Immature natural killer cell (primary cell): ENCODE data around the gene PXT1. TPM values are rescaled to one million over a fixed set of nuclear protein-coding genes. Genes with fewer than 3 reads are reported as not detected.

Experiments
- DNase-seq, 3 donors: peaks; one replicate each; pipeline ENCODE4 v3.0.0; 2022; ENCODE audit warnings: mixed read lengths in 1 of 3
- H3K27ac Mint-ChIP-seq, 6 donors: one replicate each; pipeline ENCODE4 v1.8.0; 2020; ENCODE audit warnings: mixed read lengths in 6 of 6, mild to moderate bottlenecking in 5 of 6, inconsistent platforms in 4 of 6, moderate library complexity in 3 of 6
- H3K27me3 Mint-ChIP-seq, 3 donors: one replicate each; pipeline ENCODE4 v1.8.0; 2020 to 2021; ENCODE audit warnings: low read depth in 3 of 3, mild to moderate bottlenecking in 3 of 3, mixed read lengths in 3 of 3, moderate library complexity in 3 of 3, inconsistent platforms in 1 of 3
- H3K36me3 Mint-ChIP-seq, 3 donors: one replicate each; pipeline ENCODE4 v1.8.0; 2020; ENCODE audit warnings: mixed read lengths in 3 of 3, inconsistent platforms in 2 of 3, mild to moderate bottlenecking in 2 of 3
- H3K4me1 Mint-ChIP-seq, 2 donors: one replicate each; pipeline ENCODE4 v1.8.0; 2020; ENCODE audit warnings: inconsistent platforms in 2 of 2, mild to moderate bottlenecking in 2 of 2, mixed read lengths in 2 of 2, moderate library complexity in 1 of 2
- H3K4me3 Mint-ChIP-seq, 5 donors: one replicate each; pipeline ENCODE4 v1.8.0; 2020; ENCODE audit warnings: mild to moderate bottlenecking in 5 of 5, mixed read lengths in 5 of 5, inconsistent platforms in 3 of 5, moderate library complexity in 3 of 5
- H3K9me3 Mint-ChIP-seq, 6 donors: one replicate each; pipeline ENCODE4 v1.8.0; 2020; ENCODE audit warnings: mild to moderate bottlenecking in 6 of 6, mixed read lengths in 6 of 6, inconsistent platforms in 4 of 6, moderate library complexity in 3 of 6
- polyA plus RNA-seq, 3 donors: library from polyadenylated mRNA; unstranded; fragments of 300-500 nt; fragmentation: Illumina TruSeq; gene quantifications; one replicate each; pipeline ENCODE4 v1.2.3, GENCODE V29; 2021

The PXT1 gene
- polyA plus RNA-seq, 3 donors from 2014 or later, result 0.09 TPM; not detected in 1

- peaks cover 0 to 6% (median 5%) of the 10 kb centered on the region in 3 donors for H3K27me3 Mint-ChIP-seq
- no peak overlapping the region for H3K27ac Mint-ChIP-seq
- no peak for DNase-seq
- H3K36me3 Mint-ChIP-seq, result no peaks in the 10 kb centered on the region
- no peaks in the 10 kb centered on the region for H3K4me1 Mint-ChIP-seq
- H3K9me3 Mint-ChIP-seq, result no peaks in the 10 kb centered on the region
- H3K4me3 Mint-ChIP-seq, result no peak overlapping the region
These were observed 38.5 kb downstream of the PXT1 start for GRCh38 chr6:36404164-36404563.

GRCh38 chr6:36402481-36402880 lies 40.2 kb downstream of the PXT1 start:
- H3K27me3 Mint-ChIP-seq, result peaks cover 0 to 6% (median 2%) of the 10 kb centered on the region in 3 donors
- no peaks in the 10 kb centered on the region for H3K36me3 Mint-ChIP-seq
- no peaks in the 10 kb centered on the region for H3K9me3 Mint-ChIP-seq
- H3K4me1 Mint-ChIP-seq, result no peaks in the 10 kb centered on the region
- no peak overlapping the region for H3K4me3 Mint-ChIP-seq
- no peak for DNase-seq
- H3K27ac Mint-ChIP-seq, result no peak overlapping the region

GRCh38 chr6:36399970-36400369 lies 42.7 kb downstream of the PXT1 start:
- no peak overlapping the region for H3K4me3 Mint-ChIP-seq
- H3K4me1 Mint-ChIP-seq, result no peaks in the 10 kb centered on the region
- H3K27ac Mint-ChIP-seq, result no peak overlapping the region
- DNase-seq, result no peak
- no peaks in the 10 kb centered on the region for H3K9me3 Mint-ChIP-seq
- peaks cover 0 to 5% (median 1%) of the 10 kb centered on the region in 3 donors for H3K27me3 Mint-ChIP-seq
- H3K36me3 Mint-ChIP-seq, result no peaks in the 10 kb centered on the region

GRCh38 chr6:36392621-36393020 lies 50.0 kb downstream of the PXT1 start:
- no peaks in the 10 kb centered on the region for H3K9me3 Mint-ChIP-seq
- no peak overlapping the region for H3K4me3 Mint-ChIP-seq

GRCh38 chr6:36389353-36389752 lies 53.3 kb downstream of the PXT1 start:
- Mint-ChIP-seq H3K27ac (no peak overlapping the region), H3K9me3 (no peaks in the 10 kb centered on the region), H3K36me3 (peaks cover 0 to 10% (median 0%) of the 10 kb centered on the region in 3 donors), H3K4me3 (peak overlapping the region in 1 of 5 donors; percentile 32), H3K27me3 (peaks cover 7 to 19% (median 12%) of the 10 kb centered on the region in 3 donors), H3K4me1 (peaks cover 25 to 30% of the 10 kb centered on the region in 2 donors)
- DNase-seq, result no peak

More at GRCh38 chr6:36392621-36393020, 50.0 kb downstream of the PXT1 start:
- Mint-ChIP-seq H3K4me1 (peaks cover 7% of the 10 kb centered on the region in 2 donors), H3K27ac (no peak overlapping the region), H3K27me3 (peaks cover 6 to 13% (median 8%) of the 10 kb centered on the region in 3 donors), H3K36me3 (peaks cover 0 to 6% (median 0%) of the 10 kb centered on the region in 3 donors)
- DNase-seq, result no peak

- Mint-ChIP-seq H3K4me3 (peak within 1 kb of the TSS; percentile 85 to 100 (median 95)), H3K36me3 (peaks cover 0 to 10% (median 0%) of the 10 kb centered on the region in 3 donors), H3K4me1 (peaks cover 25 to 30% of the 10 kb centered on the region in 2 donors), H3K27me3 (peaks cover 5 to 18% (median 12%) of the 10 kb centered on the region in 3 donors), H3K9me3 (no peaks in the 10 kb centered on the region), H3K27ac (peak within 1 kb of the TSS in 4 of 6 donors; percentile 69 to 91 (median 84))
- peak; percentile 25 to 56 (median 51) for DNase-seq
These were observed 55.0 kb downstream of the PXT1 start, which contains the start of gene ETV7 for GRCh38 chr6:36387440-36388303. TSS of gene ETV7 (minus strand) at chr6:36387669. CDS start at chr6:36387541, 128 bp downstream.

- peaks cover 0 to 10% (median 3%) of the 10 kb centered on the region in 3 donors for H3K36me3 Mint-ChIP-seq
- peak in 2 of 3 donors; percentile 7 to 17 for DNase-seq
- peaks cover 5 to 18% (median 12%) of the 10 kb centered on the region in 3 donors for H3K27me3 Mint-ChIP-seq
- peak overlapping the region; percentile 85 to 100 (median 95) for H3K4me3 Mint-ChIP-seq
- H3K27ac Mint-ChIP-seq, result peak overlapping the region in 4 of 6 donors; percentile 69 to 91 (median 84)
- peaks cover 25 to 30% of the 10 kb centered on the region in 2 donors for H3K4me1 Mint-ChIP-seq
- no peaks in the 10 kb centered on the region for H3K9me3 Mint-ChIP-seq
These were observed 55.9 kb downstream of the PXT1 start for GRCh38 chr6:36386495-36387439.

- Mint-ChIP-seq H3K27ac (no peak overlapping the region), H3K9me3 (no peaks in the 10 kb centered on the region), H3K4me1 (peaks cover 25 to 30% of the 10 kb centered on the region in 2 donors), H3K36me3 (peaks cover 0 to 4% (median 3%) of the 10 kb centered on the region in 3 donors), H3K4me3 (no peak overlapping the region), H3K27me3 (peaks cover 5 to 11% (median 9%) of the 10 kb centered on the region in 3 donors)
- no peak for DNase-seq
These were observed 58.6 kb downstream of the PXT1 start for GRCh38 chr6:36384095-36384494.

GRCh38 chr6:36383606-36384005 lies 59.0 kb downstream of the PXT1 start:
- DNase-seq, result no peak
- Mint-ChIP-seq H3K27me3 (peaks cover 5 to 11% (median 8%) of the 10 kb centered on the region in 3 donors), H3K27ac (no peak overlapping the region), H3K9me3 (no peaks in the 10 kb centered on the region), H3K4me1 (peaks cover 25 to 30% of the 10 kb centered on the region in 2 donors), H3K36me3 (peaks cover 0 to 4% (median 3%) of the 10 kb centered on the region in 3 donors), H3K4me3 (no peak overlapping the region)

GRCh38 chr6:36382976-36383375 lies 59.7 kb downstream of the PXT1 start:
- no peak for DNase-seq
- Mint-ChIP-seq H3K9me3 (no peaks in the 10 kb centered on the region), H3K27ac (peak overlapping the region in 1 of 6 donors; percentile 4), H3K4me3 (no peak overlapping the region), H3K36me3 (peaks cover 0 to 4% (median 3%) of the 10 kb centered on the region in 3 donors), H3K4me1 (peaks cover 19 to 24% of the 10 kb centered on the region in 2 donors), H3K27me3 (peaks cover 4 to 7% (median 5%) of the 10 kb centered on the region in 3 donors)

GRCh38 chr6:36381502-36382389 lies 60.9 kb downstream of the PXT1 start:
- H3K36me3 Mint-ChIP-seq, result peaks cover 0 to 3% (median 0%) of the 10 kb centered on the region in 3 donors
- H3K4me3 Mint-ChIP-seq, result no peak overlapping the region
- H3K4me1 Mint-ChIP-seq, result peaks cover 11 to 15% of the 10 kb centered on the region in 2 donors
- no peaks in the 10 kb centered on the region for H3K9me3 Mint-ChIP-seq
- H3K27me3 Mint-ChIP-seq, result peaks cover 0 to 4% (median 1%) of the 10 kb centered on the region in 3 donors
- DNase-seq, result no peak
- H3K27ac Mint-ChIP-seq, result peak overlapping the region in 1 of 6 donors; percentile 81

- Mint-ChIP-seq H3K36me3 (peaks cover 0 to 4% (median 3%) of the 10 kb centered on the region in 3 donors), H3K9me3 (no peaks in the 10 kb centered on the region), H3K4me1 (no peaks in the 10 kb centered on the region), H3K4me3 (no peak overlapping the region), H3K27ac (no peak overlapping the region), H3K27me3 (no peaks in the 10 kb centered on the region)
- no peak for DNase-seq
These were observed 62.5 kb downstream of the PXT1 start for GRCh38 chr6:36380166-36380565.
